ENCODE data around the gene COL9A3. TPM values are rescaled to one million over a fixed set of nuclear protein-coding genes. Genes with fewer than 3 reads are reported as not detected.

The COL9A3 gene
- polyA plus RNA-seq, 4 donors, result 3.4 to 12.7 (median 5.9) TPM

DNA sequence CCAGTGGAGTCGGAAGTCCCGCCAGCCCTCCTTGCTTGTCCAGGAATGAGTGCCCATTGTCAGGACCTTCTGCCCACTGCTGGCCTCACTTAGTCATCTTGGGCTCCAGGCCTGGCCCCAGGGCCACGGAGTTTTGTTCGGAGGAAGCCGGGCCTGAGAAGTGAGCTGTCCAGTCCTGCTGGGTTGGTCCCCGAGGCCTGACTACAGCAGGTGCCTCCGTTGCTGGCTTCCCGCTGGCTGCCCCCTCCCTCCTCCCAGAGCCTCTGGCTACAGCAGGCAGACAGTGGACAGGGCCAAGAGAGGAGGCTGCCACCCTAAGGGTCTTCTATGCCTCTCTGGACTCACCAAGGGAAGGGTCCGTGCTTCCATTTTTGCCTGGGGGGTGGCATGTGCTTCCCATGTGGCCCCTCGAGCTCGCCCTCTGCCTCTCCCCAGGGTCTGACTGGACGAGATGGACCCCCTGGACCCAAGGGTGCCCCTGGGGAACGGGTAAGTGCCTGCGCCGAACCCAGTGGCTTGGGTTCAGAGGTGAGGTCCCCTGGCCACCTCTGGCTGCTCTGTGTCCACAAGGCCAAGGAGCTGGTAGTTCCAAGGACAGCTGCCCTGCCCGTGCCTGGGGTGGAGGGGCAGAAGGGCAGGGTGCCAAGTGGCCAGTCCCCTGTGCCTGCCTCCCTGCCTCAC lies 2.8 kb downstream of the COL9A3 start:
- H3K27ac ChIP-seq (ENCODE audit: low read depth in 1 of 3, low read length in 2 of 3), result no peak overlapping the region
- no peak for FAIRE-seq
- H3K4me1 ChIP-seq (ENCODE audit: control insufficient read depth in 3 of 3, insufficient read depth in 2 of 3, low read depth in 1 of 3, low read length in 2 of 3), result peaks cover 2 to 50% (median 3%) of the 10 kb centered on the region in 3 donors
- peaks cover 0 to 2% (median 0%) of the 10 kb centered on the region in 3 donors for H3K36me3 ChIP-seq (ENCODE audit: control insufficient read depth in 3 of 3, insufficient read depth in 2 of 3, low read depth in 1 of 3, low read length in 3 of 3)
- peaks cover 8 to 32% (median 9%) of the 10 kb centered on the region in 3 donors for H3K27me3 ChIP-seq (ENCODE audit: control insufficient read depth in 3 of 3, insufficient read depth in 3 of 3, low read length in 3 of 3)
- H3K9me3 ChIP-seq (ENCODE audit: control insufficient read depth in 2 of 2, insufficient read depth in 1 of 2, low read depth in 1 of 2, low read length in 1 of 2), result peaks cover 0 to 2% of the 10 kb centered on the region in 2 donors
- no peak for DNase-seq
- H3K4me3 ChIP-seq (ENCODE audit: low read depth in 1 of 3, low read length in 3 of 3), result no peak overlapping the region
- 35 to 54% (median 43%) methylated on average over 16 of the region's 16 CpGs for WGBS, 3 donors

DNA sequence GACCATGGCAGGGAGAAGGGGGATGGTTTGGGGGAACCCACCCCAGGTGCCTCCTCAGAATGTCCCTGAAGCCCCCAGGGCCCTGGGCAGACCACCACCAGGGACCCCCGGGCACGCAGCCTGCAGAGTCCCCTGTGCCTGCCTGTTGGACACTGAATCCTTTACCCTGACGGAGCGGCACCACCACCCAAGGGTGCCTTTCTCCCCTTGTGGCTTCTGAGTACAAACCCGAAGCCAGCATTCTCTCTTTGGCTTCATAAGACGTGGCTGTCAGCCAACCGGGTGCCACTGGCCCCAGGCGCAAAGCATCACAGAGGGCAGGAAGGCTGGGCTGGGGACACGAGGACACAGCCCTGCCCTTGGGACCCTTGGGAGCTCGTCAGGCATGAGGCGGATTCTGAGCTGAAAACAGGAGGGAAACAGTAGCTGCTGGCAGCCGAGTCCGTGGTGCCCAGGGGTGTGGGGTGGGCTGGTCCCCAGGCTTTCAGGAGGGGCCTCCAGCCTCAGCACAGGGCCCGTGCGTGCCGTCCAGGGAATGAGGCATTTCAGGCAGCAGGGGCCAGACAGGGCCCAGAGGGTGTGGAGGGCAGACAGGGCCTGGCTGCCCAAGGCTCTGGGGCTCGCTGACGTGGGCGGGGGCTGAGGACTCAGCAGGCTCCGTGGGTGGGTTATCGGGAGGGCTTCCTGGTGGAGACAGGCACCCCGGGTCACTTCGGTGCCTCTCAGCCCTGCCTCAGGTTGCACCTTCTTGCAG lies 3.5 kb downstream of the COL9A3 start:
- FAIRE-seq (no peak), DNase-seq (no peak)
- Histone ChIP-seq H3K36me3 (ENCODE audit: control insufficient read depth in 3 of 3, insufficient read depth in 2 of 3, low read depth in 1 of 3, low read length in 3 of 3) (no peaks in the 10 kb centered on the region), H3K27ac (ENCODE audit: low read depth in 1 of 3, low read length in 2 of 3) (no peak overlapping the region), H3K27me3 (ENCODE audit: control insufficient read depth in 3 of 3, insufficient read depth in 3 of 3, low read length in 3 of 3) (peaks cover 8 to 24% (median 9%) of the 10 kb centered on the region in 3 donors), H3K4me1 (ENCODE audit: control insufficient read depth in 3 of 3, insufficient read depth in 2 of 3, low read depth in 1 of 3, low read length in 2 of 3) (peaks cover 2 to 45% (median 3%) of the 10 kb centered on the region in 3 donors), H3K9me3 (ENCODE audit: control insufficient read depth in 2 of 2, insufficient read depth in 1 of 2, low read depth in 1 of 2, low read length in 1 of 2) (peaks cover 0 to 2% of the 10 kb centered on the region in 2 donors), H3K4me3 (ENCODE audit: low read depth in 1 of 3, low read length in 3 of 3) (no peak overlapping the region)
- 50 to 70% (median 60%) methylated on average over 20 to 23 of the region's 23 CpGs for WGBS, 3 donors

DNA sequence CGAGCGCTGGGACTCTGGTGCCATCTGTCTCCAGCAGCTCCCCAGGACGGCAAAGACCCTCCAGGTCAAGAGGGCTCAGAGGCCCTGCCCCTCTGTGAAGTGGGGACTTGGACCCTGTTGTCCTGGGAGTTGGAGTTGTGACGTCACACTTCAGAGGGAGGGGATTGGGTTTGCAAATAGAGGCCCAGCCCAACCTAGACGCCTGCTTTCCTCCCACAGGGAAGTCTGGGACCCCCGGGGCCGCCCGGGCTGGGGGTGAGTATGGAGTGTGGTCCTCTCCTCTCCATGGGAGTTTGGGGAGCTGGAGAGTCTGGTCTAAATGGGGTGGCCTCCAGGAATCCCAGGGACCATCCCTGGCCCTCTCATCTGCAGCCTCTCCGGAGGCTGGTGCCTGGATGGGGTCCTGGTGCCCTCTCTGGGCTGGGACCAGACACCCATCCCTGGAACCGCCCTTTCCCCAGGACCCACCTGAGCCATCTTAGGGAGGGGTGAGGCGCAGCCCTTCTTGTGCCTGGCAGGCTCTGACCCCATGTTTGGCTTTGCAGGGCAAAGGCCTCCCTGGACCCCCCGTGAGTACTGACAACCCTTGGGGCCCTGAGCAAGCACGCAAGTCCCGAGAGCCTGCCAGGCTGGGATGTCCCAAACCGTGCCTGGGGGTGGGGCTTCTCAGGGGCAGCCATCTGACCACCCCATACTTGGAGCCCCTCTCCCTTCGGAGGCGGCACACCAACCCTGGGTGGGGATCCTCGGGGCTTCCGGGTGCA lies 4.3 kb downstream of the COL9A3 start:
- FAIRE-seq (no peak), DNase-seq (no peak)
- no peak overlapping the region for H3K4me3 ChIP-seq (ENCODE audit: low read depth in 1 of 3, low read length in 3 of 3)
- H3K9me3 ChIP-seq (ENCODE audit: control insufficient read depth in 2 of 2, insufficient read depth in 1 of 2, low read depth in 1 of 2, low read length in 1 of 2), result no peaks in the 10 kb centered on the region
- H3K4me1 ChIP-seq (ENCODE audit: control insufficient read depth in 3 of 3, insufficient read depth in 2 of 3, low read depth in 1 of 3, low read length in 2 of 3), result peaks cover 2 to 37% (median 3%) of the 10 kb centered on the region in 3 donors
- 65 to 83% (median 80%) methylated on average over 18 to 19 of the region's 19 CpGs for WGBS, 3 donors
- no peak overlapping the region for H3K27ac ChIP-seq (ENCODE audit: low read depth in 1 of 3, low read length in 2 of 3)
- peaks cover 7 to 17% (median 8%) of the 10 kb centered on the region in 3 donors for H3K27me3 ChIP-seq (ENCODE audit: control insufficient read depth in 3 of 3, insufficient read depth in 3 of 3, low read length in 3 of 3)
- H3K36me3 ChIP-seq (ENCODE audit: control insufficient read depth in 3 of 3, insufficient read depth in 2 of 3, low read depth in 1 of 3, low read length in 3 of 3), result no peaks in the 10 kb centered on the region

DNA sequence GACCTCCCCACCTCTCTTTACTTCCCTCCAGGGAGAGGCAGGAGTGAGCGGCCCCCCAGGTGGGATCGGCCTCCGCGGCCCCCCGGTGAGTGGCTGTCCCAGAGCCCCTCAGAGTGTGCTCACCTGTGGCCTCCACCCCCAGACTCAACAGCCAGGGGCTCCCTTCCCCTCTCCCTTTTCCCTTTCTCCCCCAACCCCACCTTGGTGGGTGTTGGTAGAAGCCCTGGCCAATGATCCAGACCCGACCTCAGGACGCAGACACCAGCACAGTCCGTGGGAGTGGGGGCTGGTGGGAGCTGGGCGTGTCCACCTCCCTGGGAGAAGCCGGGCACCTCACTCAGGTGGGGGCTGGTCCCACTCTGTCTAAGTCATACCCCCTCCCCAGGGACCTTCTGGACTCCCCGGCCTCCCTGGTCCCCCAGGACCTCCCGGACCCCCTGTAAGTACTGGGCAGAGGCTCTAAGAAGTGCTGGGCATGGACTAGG lies 4.9 kb downstream of the COL9A3 start:
- H3K27ac ChIP-seq (ENCODE audit: low read depth in 1 of 3, low read length in 2 of 3), result no peak overlapping the region
- peaks cover 2 to 11% (median 8%) of the 10 kb centered on the region in 3 donors for H3K27me3 ChIP-seq (ENCODE audit: control insufficient read depth in 3 of 3, insufficient read depth in 3 of 3, low read length in 3 of 3)
- no peaks in the 10 kb centered on the region for H3K9me3 ChIP-seq (ENCODE audit: control insufficient read depth in 2 of 2, insufficient read depth in 1 of 2, low read depth in 1 of 2, low read length in 1 of 2)
- 80 to 92% (median 86%) methylated on average over 12 of the region's 12 CpGs for WGBS, 3 donors
- H3K4me1 ChIP-seq (ENCODE audit: control insufficient read depth in 3 of 3, insufficient read depth in 2 of 3, low read depth in 1 of 3, low read length in 2 of 3), result peaks cover 0 to 32% (median 2%) of the 10 kb centered on the region in 3 donors
- no peaks in the 10 kb centered on the region for H3K36me3 ChIP-seq (ENCODE audit: control insufficient read depth in 3 of 3, insufficient read depth in 2 of 3, low read depth in 1 of 3, low read length in 3 of 3)
- FAIRE-seq, result no peak
- H3K4me3 ChIP-seq (ENCODE audit: low read depth in 1 of 3, low read length in 3 of 3), result no peak overlapping the region
- no peak for DNase-seq

DNA sequence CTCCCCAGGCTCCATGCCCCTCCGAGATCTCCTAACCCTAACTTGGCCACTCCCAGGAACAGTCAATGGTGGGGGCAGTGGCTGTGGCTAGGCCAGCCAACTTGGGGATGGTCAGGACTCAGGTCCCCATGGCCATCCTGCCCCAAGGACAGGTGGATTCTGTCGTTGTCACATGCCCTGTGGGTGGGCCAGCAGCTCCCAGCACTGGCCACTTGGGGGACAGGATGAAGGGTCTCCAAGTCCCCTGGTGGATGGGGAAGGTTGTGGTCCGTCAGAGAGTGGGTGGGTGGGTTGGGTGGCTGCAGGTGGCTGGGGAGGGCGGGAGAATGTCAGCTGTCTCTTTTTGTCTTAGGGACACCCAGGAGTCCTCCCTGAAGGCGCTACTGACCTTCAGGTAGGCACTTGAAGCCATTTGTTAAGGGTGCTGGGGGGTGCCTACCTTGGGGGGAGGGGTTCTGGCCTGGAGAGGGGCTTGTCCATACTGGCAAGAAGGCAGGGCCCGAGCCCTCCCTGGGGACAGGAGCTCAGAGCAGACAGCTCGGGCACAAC lies 5.5 kb downstream of the COL9A3 start:
- 45 to 70% (median 49%) methylated on average over 5 to 7 of the region's 7 CpGs for WGBS, 3 donors
- Histone ChIP-seq H3K27ac (ENCODE audit: low read depth in 1 of 3, low read length in 2 of 3) (no peak overlapping the region), H3K36me3 (ENCODE audit: control insufficient read depth in 3 of 3, insufficient read depth in 2 of 3, low read depth in 1 of 3, low read length in 3 of 3) (no peaks in the 10 kb centered on the region), H3K4me3 (ENCODE audit: low read depth in 1 of 3, low read length in 3 of 3) (no peak overlapping the region), H3K9me3 (ENCODE audit: control insufficient read depth in 2 of 2, insufficient read depth in 1 of 2, low read depth in 1 of 2, low read length in 1 of 2) (no peaks in the 10 kb centered on the region), H3K27me3 (ENCODE audit: control insufficient read depth in 3 of 3, insufficient read depth in 3 of 3, low read length in 3 of 3) (peaks cover 2 to 11% (median 6%) of the 10 kb centered on the region in 3 donors), H3K4me1 (ENCODE audit: control insufficient read depth in 3 of 3, insufficient read depth in 2 of 3, low read depth in 1 of 3, low read length in 2 of 3) (peaks cover 0 to 32% (median 2%) of the 10 kb centered on the region in 3 donors)
- FAIRE-seq (no peak), DNase-seq (no peak)

DNA sequence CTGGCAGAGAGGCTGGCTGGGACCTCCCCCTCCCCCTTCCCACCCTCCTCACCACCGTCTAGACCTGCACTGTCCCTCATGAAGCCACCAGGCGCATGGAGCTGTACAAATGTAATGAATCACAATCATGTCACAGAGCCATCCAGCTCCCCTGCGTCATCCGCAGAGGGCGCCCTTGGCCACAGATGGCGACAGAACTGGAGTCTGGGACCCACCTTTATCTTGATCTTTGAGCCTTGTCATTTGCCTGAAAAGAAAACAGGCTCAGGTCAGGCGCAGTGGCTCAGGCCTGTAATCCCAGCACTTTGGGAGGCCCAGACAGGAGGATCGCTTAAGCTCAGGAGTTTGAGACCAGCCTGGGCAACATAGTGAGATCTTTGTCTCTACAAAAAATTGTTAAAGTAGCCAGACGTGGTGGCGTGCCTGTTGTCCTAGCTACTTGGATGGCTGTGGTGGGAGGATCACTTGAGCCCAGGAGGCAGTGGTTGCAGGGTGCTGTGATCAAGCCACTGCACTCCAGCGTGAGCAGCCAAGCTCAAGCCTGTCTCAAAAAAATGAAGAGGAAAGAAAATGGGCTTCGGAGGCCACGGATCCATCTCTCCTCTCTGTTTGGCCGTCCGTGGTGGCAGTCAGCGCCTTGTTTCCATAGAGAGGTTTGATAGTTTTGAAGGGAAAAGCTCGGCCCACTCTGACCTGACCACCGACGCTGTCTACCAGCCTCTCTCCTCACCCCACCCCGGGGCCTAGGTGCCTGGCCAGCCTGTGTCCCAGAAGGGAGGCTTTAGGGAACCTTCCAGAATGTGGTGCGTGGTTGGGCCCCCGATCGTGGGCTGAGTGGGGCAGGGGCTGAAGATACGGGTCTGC lies 6.2 kb downstream of the COL9A3 start:
- H3K9me3 ChIP-seq (ENCODE audit: control insufficient read depth in 2 of 2, insufficient read depth in 1 of 2, low read depth in 1 of 2, low read length in 1 of 2), result no peaks in the 10 kb centered on the region
- H3K36me3 ChIP-seq (ENCODE audit: control insufficient read depth in 3 of 3, insufficient read depth in 2 of 3, low read depth in 1 of 3, low read length in 3 of 3), result no peaks in the 10 kb centered on the region
- H3K4me1 ChIP-seq (ENCODE audit: control insufficient read depth in 3 of 3, insufficient read depth in 2 of 3, low read depth in 1 of 3, low read length in 2 of 3), result peaks cover 0 to 25% (median 2%) of the 10 kb centered on the region in 3 donors
- no peak overlapping the region for H3K27ac ChIP-seq (ENCODE audit: low read depth in 1 of 3, low read length in 2 of 3)
- peaks cover 0 to 4% (median under 1%) of the 10 kb centered on the region in 3 donors for H3K27me3 ChIP-seq (ENCODE audit: control insufficient read depth in 3 of 3, insufficient read depth in 3 of 3, low read length in 3 of 3)
- FAIRE-seq (no peak), DNase-seq (peak; percentile 75 to 91)
- no peak overlapping the region for H3K4me3 ChIP-seq (ENCODE audit: low read depth in 1 of 3, low read length in 3 of 3)
- WGBS, 3 donors, result 66 to 77% (median 75%) methylated on average over 22 to 24 of the region's 24 CpGs

DNA sequence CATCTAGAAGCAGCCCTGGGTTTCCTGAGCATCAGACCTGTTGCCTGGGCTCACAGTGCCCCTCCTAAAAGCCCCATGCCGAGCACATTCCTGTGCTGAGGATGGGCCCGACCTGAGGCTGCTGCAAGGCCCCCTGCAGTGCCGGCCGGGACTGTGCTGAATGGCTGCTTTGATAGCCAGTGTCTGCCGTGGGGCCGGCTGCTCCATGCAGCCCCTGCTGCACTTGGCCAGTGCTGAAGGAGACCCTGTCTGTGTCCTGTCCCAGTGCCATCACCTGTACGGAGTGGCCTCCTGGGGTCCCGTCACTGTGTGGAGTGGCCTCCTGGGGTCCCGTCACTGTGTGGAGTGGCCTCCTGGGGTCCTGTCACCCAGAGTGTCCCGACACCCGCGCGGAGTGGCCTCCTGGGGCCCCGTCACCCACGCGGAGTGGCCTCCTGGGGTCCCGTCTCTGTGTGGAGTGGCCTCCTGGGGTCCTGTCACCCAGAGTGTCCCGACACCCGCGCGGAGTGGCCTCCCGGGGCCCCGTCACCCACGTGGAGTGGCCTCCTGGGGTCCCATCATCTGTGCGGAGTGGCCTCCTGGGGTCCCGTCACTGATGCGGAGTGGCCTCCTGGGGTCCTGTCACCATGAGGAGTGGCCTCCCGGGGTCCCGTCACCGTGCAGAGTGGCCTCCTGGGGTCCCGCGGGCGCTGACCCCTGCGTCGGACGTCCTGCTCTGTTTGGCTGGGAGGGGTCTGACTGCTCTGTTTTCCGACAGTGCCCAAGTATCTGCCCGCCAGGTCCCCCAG lies 7.0 kb downstream of the COL9A3 start:
- peak overlapping the region in 1 of 3 donors; percentile 2 for H3K27ac ChIP-seq (ENCODE audit: low read depth in 1 of 3, low read length in 2 of 3)
- peaks cover 0 to 16% (median 2%) of the 10 kb centered on the region in 3 donors for H3K4me1 ChIP-seq (ENCODE audit: control insufficient read depth in 3 of 3, insufficient read depth in 2 of 3, low read depth in 1 of 3, low read length in 2 of 3)
- H3K9me3 ChIP-seq (ENCODE audit: control insufficient read depth in 2 of 2, insufficient read depth in 1 of 2, low read depth in 1 of 2, low read length in 1 of 2), result no peaks in the 10 kb centered on the region
- H3K36me3 ChIP-seq (ENCODE audit: control insufficient read depth in 3 of 3, insufficient read depth in 2 of 3, low read depth in 1 of 3, low read length in 3 of 3), result no peaks in the 10 kb centered on the region
- no peak overlapping the region for H3K4me3 ChIP-seq (ENCODE audit: low read depth in 1 of 3, low read length in 3 of 3)
- peaks cover 0 to 4% (median 0%) of the 10 kb centered on the region in 3 donors for H3K27me3 ChIP-seq (ENCODE audit: control insufficient read depth in 3 of 3, insufficient read depth in 3 of 3, low read length in 3 of 3)
- 85 to 90% (median 85%) methylated on average over 38 of the region's 38 CpGs for WGBS, 3 donors
- DNase-seq, result no peak
- FAIRE-seq, result no peak
